ENCODE data around the gene PITX3.

PITX3 gene

GRCh38 chr10:102241444-102242117, at the start of gene PITX3:
Gene PITX3 (minus strand): TSS chr10:102241512. CDS start chr10:102232080, 9,432 bp downstream.
- TF ChIP-seq GATA3 (IDR thresholded peaks at IDR 0.05; ENCODE audit: low read depth, low read length) (no peak), GATA2 (IDR thresholded peaks at IDR 0.05; ENCODE audit: low read depth, low read length) (no peak)

- TF ChIP-seq GATA3 (IDR thresholded peaks at IDR 0.05; ENCODE audit: low read depth, low read length): no peak
- TF ChIP-seq GATA2 (IDR thresholded peaks at IDR 0.05; ENCODE audit: low read depth, low read length): no peak
These were observed 48.5 kb upstream of the PITX3 start for GRCh38 chr10:102289840-102290239.

GRCh38 chr10:102289356-102289755, 48.0 kb upstream of the PITX3 start:
- no peak for TF ChIP-seq GATA3 (IDR thresholded peaks at IDR 0.05; ENCODE audit: low read depth, low read length)
- TF ChIP-seq GATA2 (IDR thresholded peaks at IDR 0.05; ENCODE audit: low read depth, low read length): no peak

GRCh38 chr10:102287991-102288390, 46.7 kb upstream of the PITX3 start:
- TF ChIP-seq GATA3 (IDR thresholded peaks at IDR 0.05; ENCODE audit: low read depth, low read length) (no peak), GATA2 (IDR thresholded peaks at IDR 0.05; ENCODE audit: low read depth, low read length) (no peak)

GRCh38 chr10:102287538-102287937, 46.2 kb upstream of the PITX3 start:
- TF ChIP-seq GATA3 (IDR thresholded peaks at IDR 0.05; ENCODE audit: low read depth, low read length): no peak
- TF ChIP-seq GATA2 (IDR thresholded peaks at IDR 0.05; ENCODE audit: low read depth, low read length): no peak

- TF ChIP-seq GATA3 (IDR thresholded peaks at IDR 0.05; ENCODE audit: low read depth, low read length): no peak
- no peak for TF ChIP-seq GATA2 (IDR thresholded peaks at IDR 0.05; ENCODE audit: low read depth, low read length)
These were observed 44.9 kb upstream of the PITX3 start for GRCh38 chr10:102286216-102286615.

- TF ChIP-seq GATA2 (IDR thresholded peaks at IDR 0.05; ENCODE audit: low read depth, low read length): no peak
- no peak for TF ChIP-seq GATA3 (IDR thresholded peaks at IDR 0.05; ENCODE audit: low read depth, low read length)
These were observed 43.8 kb upstream of the PITX3 start for GRCh38 chr10:102285133-102285532.

- no peak for TF ChIP-seq GATA3 (IDR thresholded peaks at IDR 0.05; ENCODE audit: low read depth, low read length)
- TF ChIP-seq GATA2 (IDR thresholded peaks at IDR 0.05; ENCODE audit: low read depth, low read length): no peak
These were observed 43.2 kb upstream of the PITX3 start for GRCh38 chr10:102284531-102284930.

- TF ChIP-seq GATA2 (IDR thresholded peaks at IDR 0.05; ENCODE audit: low read depth, low read length) (no peak), GATA3 (IDR thresholded peaks at IDR 0.05; ENCODE audit: low read depth, low read length) (no peak)
These were observed 42.6 kb upstream of the PITX3 start for GRCh38 chr10:102283890-102284289.

GRCh38 chr10:102283488-102283887, 42.2 kb upstream of the PITX3 start:
- TF ChIP-seq GATA2 (IDR thresholded peaks at IDR 0.05; ENCODE audit: low read depth, low read length) (no peak), GATA3 (IDR thresholded peaks at IDR 0.05; ENCODE audit: low read depth, low read length) (no peak)

GRCh38 chr10:102281102-102281487, 39.8 kb upstream of the PITX3 start:
- TF ChIP-seq GATA2 (IDR thresholded peaks at IDR 0.05; ENCODE audit: low read depth, low read length) (no peak), GATA3 (IDR thresholded peaks at IDR 0.05; ENCODE audit: low read depth, low read length) (no peak)

GRCh38 chr10:102280397-102281101, 39.2 kb upstream of the PITX3 start:
- TF ChIP-seq GATA3 (IDR thresholded peaks at IDR 0.05; ENCODE audit: low read depth, low read length) (no peak), GATA2 (IDR thresholded peaks at IDR 0.05; ENCODE audit: low read depth, low read length) (no peak)

GRCh38 chr10:102279104-102279503, 37.8 kb upstream of the PITX3 start:
- TF ChIP-seq GATA3 (IDR thresholded peaks at IDR 0.05; ENCODE audit: low read depth, low read length): no peak
- TF ChIP-seq GATA2 (IDR thresholded peaks at IDR 0.05; ENCODE audit: low read depth, low read length): no peak

GRCh38 chr10:102275343-102275742, 34.0 kb upstream of the PITX3 start:
- no peak for TF ChIP-seq GATA3 (IDR thresholded peaks at IDR 0.05; ENCODE audit: low read depth, low read length)
- TF ChIP-seq GATA2 (IDR thresholded peaks at IDR 0.05; ENCODE audit: low read depth, low read length): no peak

GRCh38 chr10:102274062-102274461, 32.8 kb upstream of the PITX3 start:
- TF ChIP-seq GATA3 (IDR thresholded peaks at IDR 0.05; ENCODE audit: low read depth, low read length): no peak
- TF ChIP-seq GATA2 (IDR thresholded peaks at IDR 0.05; ENCODE audit: low read depth, low read length): no peak

Data from SH-SY5Y (cell line).